GM19395 (cell line): ENCODE results near the gene GEMIN4.
A peak's percentile ranks its signal among the peaks of the same experiment; 100 is the strongest.

Source experiments
- ATAC-seq: cut with Tn5 transposase; IDR thresholded peaks from one replicate; pipeline ENCODE4 v1.9.1; 2021; ENCODE audit warnings: mild to moderate bottlenecking, moderate library complexity; ENCODE audit not compliant: unreplicated experiment

The GEMIN4 gene

DNA sequence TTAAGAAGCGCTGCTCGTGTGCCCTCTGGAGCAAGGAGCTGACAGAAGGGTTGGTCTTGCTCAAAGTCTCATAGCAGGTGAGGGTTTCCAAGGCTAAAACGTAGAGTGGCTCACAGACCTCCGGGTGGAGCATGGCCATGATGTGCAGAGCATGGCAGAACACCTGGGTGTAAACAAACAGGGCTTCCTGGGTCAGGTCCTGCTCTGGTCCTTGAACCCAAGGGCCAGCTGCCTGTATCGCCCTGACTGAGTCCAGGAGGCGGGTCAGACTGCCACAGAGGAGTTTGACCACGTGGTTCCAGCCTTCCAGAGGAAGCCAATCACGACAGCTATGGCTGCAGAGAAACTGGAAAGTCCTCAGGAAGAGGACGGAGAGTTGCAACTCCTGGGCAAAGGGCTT lies 7.1 kb downstream of the GEMIN4 start:
- ATAC-seq = no peak

DNA sequence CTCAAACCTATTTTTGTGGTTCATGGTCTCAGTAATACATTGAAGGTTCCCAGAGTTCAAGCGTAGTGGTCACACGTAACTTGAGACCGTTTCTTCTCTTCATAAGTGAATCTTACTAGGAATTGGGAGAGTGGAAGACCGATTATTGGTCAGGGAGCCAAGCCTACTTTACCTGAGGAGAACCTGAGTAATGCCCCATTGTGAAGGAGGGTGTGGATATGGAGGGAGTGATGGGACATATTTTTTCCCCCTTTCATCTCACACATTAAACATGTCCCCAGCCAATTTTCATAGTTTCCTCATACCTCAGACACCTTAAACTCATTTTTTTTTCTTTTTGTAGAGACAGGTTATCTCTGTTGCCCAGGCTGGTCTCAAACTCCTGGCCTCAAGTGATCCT lies 8.9 kb downstream of the GEMIN4 start:
- ATAC-seq = no peak

GRCh38 chr17:742147-742793 lies 9.8 kb downstream of the GEMIN4 start:
- no peak for ATAC-seq

DNA sequence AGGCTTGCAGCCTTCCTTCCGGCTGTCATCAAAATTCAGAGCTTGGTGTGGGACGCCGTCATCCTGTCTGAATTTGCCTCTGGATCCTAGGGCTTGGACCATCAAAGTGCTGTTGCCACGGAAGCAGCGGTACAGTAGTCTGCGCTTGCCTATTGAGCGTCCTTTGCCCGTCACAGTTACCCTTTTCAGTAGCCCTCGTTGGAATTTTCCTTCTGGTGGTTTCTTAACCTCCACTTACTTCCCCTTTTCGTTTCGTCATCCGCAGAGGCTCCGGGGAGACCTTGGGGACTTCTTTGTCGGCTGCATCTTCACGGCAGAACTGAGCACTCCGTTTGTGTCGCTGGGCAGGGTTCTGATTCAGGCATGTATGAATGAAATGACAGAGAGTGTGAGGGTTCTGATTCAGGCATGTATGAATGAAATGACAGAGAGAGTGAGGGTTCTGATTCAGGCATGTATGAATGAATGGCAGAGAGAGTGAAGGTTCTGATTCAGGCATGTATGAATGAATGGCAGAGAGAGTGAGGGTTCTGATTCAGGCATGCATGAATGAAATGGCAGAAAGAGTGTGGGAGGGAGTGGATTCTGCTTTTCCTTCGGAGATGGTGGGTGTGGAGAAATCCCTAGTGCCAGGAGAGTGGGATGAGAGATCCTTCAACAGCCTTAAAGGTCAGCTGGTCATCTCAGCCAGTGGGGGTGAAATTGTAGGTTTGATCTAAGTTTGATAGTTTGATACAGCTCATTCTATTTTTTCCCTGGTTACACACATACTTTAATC lies 11.6 kb downstream of the GEMIN4 start:
- peak; percentile 88 for ATAC-seq

DNA sequence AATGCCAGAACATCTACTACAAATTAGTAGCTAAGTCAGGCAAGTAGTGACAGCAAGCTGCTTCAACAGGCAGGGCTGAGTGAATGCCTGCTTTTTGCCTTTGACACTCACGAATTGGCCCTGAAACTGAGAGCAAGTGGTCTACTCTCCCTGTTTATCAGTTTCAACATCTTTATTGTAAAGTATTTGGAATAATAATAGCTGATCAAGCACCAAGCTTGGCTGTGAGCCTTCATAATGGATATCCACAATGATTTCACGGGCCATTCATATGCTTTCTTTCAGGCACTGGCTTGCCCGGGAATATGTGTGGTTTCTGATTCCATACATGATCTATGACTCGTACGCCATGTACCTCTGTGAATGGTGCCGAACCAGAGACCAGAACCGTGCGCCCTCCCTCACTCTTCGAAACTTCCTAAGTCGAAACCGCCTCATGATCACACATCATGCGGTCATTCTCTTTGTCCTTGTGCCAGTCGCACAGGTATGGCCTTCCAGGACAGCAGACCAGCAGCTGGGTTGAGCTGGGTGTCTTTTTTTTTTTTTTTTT lies 14.4 kb downstream of the GEMIN4 start:
- ATAC-seq = no peak

- no peak for ATAC-seq
Observed at GRCh38 chr17:733743-734142, 18.3 kb downstream of the GEMIN4 start.

DNA sequence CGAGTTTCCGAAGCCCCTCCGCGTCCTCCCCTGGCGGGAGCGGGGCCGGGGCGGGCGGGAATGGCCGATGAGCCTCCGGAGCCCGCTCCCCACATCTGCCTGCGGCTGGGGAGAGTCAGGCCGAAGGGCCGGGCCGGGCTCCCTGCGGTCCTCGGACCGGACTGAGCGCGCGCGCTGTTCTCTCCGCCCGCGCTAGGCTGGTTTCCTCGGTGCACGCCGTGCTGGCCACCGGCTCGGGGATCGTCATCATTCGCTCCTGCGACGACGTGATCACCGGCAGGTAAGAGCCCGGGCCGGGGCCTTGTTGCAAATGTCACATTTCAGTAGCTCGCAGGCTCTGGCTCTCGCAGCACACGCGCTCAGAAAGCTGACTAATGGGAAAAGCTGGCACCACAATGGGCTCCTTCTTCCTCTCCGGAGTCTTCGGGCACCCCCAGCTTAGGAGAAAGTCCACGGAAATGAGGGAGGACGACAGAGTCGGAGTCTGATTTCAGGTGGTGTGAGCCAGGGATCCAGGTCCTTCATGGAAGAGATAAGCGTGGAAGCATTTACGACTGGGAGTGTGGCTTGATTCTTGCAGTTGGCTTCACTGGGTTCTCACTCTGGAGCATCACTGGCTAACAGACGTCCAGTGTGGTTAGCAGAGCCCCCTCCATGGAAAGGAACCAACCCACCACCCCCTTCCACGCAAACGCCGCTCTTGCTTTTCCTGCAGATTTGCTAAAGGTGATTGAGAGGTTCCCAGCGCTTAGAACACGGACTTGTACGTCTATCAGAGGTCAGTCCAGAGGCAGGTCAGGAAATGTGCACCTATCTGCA lies 19.0 kb downstream of the GEMIN4 start:
- ATAC-seq = peak; percentile 38

GRCh38 chr17:732067-732901 lies 19.8 kb downstream of the GEMIN4 start, which contains the start of gene TLCD3A:
Gene TLCD3A, plus strand, starts transcription at chr17:732596. Its CDS starts 52 bp downstream, at chr17:732648.
- ATAC-seq = peak; percentile 51

GRCh38 chr17:731644-732066 lies 20.4 kb downstream of the GEMIN4 start:
- peak; percentile 14 for ATAC-seq

- no peak for ATAC-seq
Observed at GRCh38 chr17:728911-729310, 23.2 kb downstream of the GEMIN4 start.

DNA sequence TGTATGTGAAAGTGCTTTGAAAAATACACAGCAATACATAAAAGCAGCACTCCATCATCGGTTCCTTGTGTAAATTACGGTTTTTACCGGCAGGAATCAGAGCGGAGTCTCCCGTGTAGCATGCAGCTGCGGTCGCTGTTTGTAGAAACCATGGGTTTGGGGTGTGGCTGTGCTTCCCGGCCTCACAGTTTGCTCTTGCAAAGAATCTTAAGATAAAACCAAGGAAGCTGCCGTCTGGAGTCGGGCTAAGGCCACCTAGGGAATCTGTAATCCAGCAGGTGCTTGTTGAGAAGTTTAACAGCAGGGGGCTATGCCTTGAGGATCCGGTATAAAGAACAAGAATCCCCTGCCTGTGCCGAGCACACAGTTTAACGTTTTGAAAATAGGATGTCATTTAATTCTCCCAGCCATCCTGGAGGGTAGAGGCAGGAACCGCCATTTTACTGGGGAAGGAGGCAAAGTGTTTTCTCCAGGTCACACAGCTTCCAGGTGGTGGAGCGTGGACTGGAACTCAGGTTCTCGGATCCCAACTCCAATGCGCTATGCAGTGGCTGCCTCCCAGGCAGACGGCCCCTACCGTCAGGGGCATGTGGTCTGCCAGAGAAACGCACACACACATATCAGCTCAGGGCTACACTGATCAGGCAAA lies 25.7 kb downstream of the GEMIN4 start:
- ATAC-seq = no peak

DNA sequence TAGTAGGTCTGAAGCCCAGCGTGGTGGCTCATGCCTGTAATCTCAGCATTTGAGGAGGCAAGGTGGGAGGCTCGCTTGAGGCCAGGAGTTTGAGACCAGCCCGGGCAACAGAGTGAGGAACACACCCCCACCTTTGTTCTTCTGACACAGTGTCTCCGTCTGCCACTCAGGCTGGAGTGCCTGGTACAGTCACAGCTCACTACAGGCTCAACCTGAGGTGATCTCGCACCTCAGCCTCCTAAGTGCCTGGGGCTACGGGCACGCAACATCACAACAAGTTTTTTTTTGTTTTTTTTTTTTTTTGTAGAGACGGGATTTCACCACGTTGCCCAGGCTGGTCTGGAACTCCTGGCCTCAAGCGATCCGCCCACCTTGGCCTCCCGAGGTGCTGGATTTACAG lies 26.3 kb downstream of the GEMIN4 start:
- no peak for ATAC-seq

- ATAC-seq = no peak
Observed at GRCh38 chr17:725084-725483, 27.0 kb downstream of the GEMIN4 start.

GRCh38 chr17:721540-721937 lies 30.5 kb downstream of the GEMIN4 start:
- ATAC-seq = no peak

GRCh38 chr17:720706-721539 lies 31.1 kb downstream of the GEMIN4 start:
- ATAC-seq = no peak

DNA sequence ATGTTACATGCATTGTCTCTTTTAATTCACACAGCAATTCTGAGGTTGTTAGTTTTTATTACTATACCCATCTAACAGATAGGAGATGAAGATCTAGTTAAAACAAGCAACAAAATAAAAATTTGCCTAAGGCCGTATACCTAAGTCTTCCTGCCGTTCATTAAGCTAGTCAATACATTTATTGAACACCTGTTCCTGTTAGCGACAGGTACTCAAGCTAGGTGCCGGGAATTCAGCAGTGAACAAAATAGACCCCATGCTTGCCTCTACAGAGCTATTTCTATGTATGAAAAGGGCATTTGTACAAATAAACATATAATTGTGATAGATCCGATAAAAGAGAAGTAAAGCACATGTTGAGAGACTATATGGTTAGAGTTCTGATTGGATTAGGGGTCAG lies 34.0 kb downstream of the GEMIN4 start:
- no peak for ATAC-seq

DNA sequence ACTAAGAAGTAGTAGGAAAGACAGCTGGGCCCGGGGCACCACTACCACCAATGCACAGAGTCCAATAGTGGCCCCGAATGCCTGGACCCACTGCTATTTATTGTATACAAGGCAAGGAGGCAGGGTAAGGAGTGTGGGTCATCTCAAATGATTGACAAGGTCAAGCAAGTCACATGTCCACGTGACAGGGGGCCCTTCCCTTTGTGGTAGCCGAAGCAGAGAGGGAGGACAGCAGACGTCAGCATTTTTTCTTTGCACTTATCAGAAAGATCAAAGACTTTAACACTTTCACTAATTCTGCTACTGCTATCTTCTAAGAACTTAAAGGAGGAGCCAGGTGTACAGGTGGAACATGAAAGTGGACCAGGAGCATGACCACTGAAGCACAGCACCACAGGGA lies 43.9 kb downstream of the GEMIN4 start:
- no peak for ATAC-seq

- no peak for ATAC-seq
Observed at GRCh38 chr17:705863-706262, 46.2 kb downstream of the GEMIN4 start.

- ATAC-seq = no peak
Observed at GRCh38 chr17:705011-705410, 47.1 kb downstream of the GEMIN4 start.
